H1 (cell line): Measurements from ENCODE around the gene DPP10. TPM values are rescaled to one million over a fixed set of nuclear protein-coding genes. Genes with fewer than 3 reads are reported as not detected.

Experiments used
- ATF2 ChIP-seq: IDR thresholded peaks from 2 replicates; pipeline ENCODE4 v1.6.1; 2012; ENCODE audit warnings: low read length, inconsistent platforms
- KDM1A ChIP-seq: fragments of 200-600, 300-600 bp; sonication (generic); IDR thresholded peaks from 2 replicates; pipeline ENCODE4 v1.7.1; 2016; ENCODE audit warnings: mild to moderate bottlenecking, low read length, borderline replicate concordance
- RXRA ChIP-seq: IDR thresholded peaks from 2 replicates; pipeline ENCODE4 v1.6.1; 2011; ENCODE audit warnings: low read depth, mild to moderate bottlenecking, low read length, moderate library complexity; ENCODE audit not compliant: insufficient read depth
- SIRT6 ChIP-seq: IDR thresholded peaks from one replicate; pipeline ENCODE4 v1.7.1; 2012; ENCODE audit warnings: low read length, inconsistent platforms
- SP4 ChIP-seq: IDR thresholded peaks from 2 replicates; pipeline ENCODE4 v1.6.1; 2012; ENCODE audit warnings: low read length, inconsistent platforms
- SUZ12 ChIP-seq: fragments of 200-600 bp; sonication (generic); IDR thresholded peaks from 2 replicates; pipeline ENCODE4 v1.6.1; 2012; ENCODE audit warnings: mild to moderate bottlenecking, inconsistent platforms, low read length, moderate library complexity, mixed read lengths
- polyA plus RNA-seq, 7 experiments: library from polyadenylated mRNA; depleted of rRNA in 3 of 7; stranded (reverse) in 5 of 7; unstranded in 2 of 7; fragments of >200 nt in 5 of 7; fragments of 200-250 nt in 2 of 7; gene quantifications; 1 replicate in 5 of 7; 2 replicates in 1 of 7; 4 replicates in 1 of 7; pipeline versions ENCODE4 v1.2.1 to v1.2.3, GENCODE V29; 2011 to 2013; ENCODE audit warnings: missing spikeins in 2 of 7, mixed read lengths in 2 of 7
- total RNA-seq: library from RNA; stranded (reverse); fragmentation: NEBNext Ultra II Directional; extraction: Animal tissue kit (Norgen Biotek cat#: 25700); gene quantifications from 2 replicates; pipeline ENCODE4 v1.2.1, GENCODE V29; 2021
- TF ChIP-seq, protein P1 (sequence below), 3 experiments: IDR thresholded peaks; 1 replicate in 2 of 3; 2 replicates in 1 of 3; pipeline versions ENCODE4 v1.5.1 to v1.6.1; 2011; ENCODE audit warnings: low read length in 3 of 3, mild to moderate bottlenecking in 3 of 3, inconsistent platforms in 2 of 3, low read depth in 1 of 3, moderate library complexity in 1 of 3; ENCODE audit not compliant: insufficient read depth in 1 of 3; ENCODE audit errors: control extremely low read depth in 1 of 3

The DPP10 gene
- total and polyA plus RNA-seq, 2 of the 8 experiments (the other 6 are each of a cell fraction or from before 2014, with no cell fraction given): 3.3 to 7.2 TPM

- TF ChIP-seq ATF2 (no peak), SUZ12 (no peak), RXRA (no peak), SIRT6 (no peak), SP4 (no peak), KDM1A (no peak)
- TF ChIP-seq, protein P1, sequence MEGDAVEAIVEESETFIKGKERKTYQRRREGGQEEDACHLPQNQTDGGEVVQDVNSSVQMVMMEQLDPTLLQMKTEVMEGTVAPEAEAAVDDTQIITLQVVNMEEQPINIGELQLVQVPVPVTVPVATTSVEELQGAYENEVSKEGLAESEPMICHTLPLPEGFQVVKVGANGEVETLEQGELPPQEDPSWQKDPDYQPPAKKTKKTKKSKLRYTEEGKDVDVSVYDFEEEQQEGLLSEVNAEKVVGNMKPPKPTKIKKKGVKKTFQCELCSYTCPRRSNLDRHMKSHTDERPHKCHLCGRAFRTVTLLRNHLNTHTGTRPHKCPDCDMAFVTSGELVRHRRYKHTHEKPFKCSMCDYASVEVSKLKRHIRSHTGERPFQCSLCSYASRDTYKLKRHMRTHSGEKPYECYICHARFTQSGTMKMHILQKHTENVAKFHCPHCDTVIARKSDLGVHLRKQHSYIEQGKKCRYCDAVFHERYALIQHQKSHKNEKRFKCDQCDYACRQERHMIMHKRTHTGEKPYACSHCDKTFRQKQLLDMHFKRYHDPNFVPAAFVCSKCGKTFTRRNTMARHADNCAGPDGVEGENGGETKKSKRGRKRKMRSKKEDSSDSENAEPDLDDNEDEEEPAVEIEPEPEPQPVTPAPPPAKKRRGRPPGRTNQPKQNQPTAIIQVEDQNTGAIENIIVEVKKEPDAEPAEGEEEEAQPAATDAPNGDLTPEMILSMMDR (IDR thresholded peaks at IDR 0.05; ENCODE audit: control extremely low read depth in 1 of 3, insufficient read depth in 1 of 3, low read depth in 1 of 3, low read length in 3 of 3): no peak
Measured at GRCh38 chr2:115833196-115833595, 1390.8 kb downstream of the DPP10 start (continued).
